ENCODE results near the gene TRPM8. TPM values are rescaled to one million over a fixed set of nuclear protein-coding genes. Genes with fewer than 3 reads are reported as not detected.

Gene TRPM8
- total RNA-seq, 1 experiment from 2014 or later = 3.9 TPM

DNA sequence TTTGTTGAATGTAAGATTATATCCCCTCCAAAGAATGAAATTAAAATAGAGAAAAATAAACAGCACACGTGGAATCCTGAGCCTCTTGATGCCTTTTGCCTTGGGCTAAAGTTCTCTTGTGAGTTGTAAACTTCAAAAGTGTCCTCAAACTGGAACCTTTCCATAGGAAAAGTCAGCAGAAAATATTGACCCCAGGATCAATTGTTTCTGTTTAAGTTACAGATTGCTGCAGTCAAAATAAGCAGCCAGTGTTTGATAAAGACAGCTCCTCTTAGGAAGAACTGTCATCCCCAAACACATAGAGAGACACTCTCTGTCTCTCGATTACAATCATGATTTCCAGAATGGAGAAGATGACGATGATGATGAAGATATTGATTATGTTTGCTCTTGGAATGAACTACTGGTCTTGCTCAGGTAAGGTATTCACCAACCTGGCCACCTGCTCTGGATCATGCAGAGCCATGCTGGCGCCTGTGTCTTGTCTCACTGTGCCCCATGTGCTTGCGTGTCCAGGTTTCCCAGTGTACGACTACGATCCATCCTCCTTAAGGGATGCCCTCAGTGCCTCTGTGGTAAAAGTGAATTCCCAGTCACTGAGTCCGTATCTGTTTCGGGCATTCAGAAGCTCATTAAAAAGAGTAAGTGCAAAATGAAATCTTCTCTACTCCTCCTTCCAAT lies 133.4 kb downstream of the TRPM8 start, which contains the start of gene SPP2:
SPP2 (plus strand) TSS at position 248 of the 681 bp plus-strand sequence; CDS start at position 333, 85 bp downstream.
- DNase-seq (ENCODE audit: low read depth, low spot score) = no peak
- CTCF ChIA-PET = no interaction called here
- intact Hi-C loops (cut with micrococcal nuclease; ENCODE audit: unreplicated experiment) (no loop called here), in situ Hi-C loops (cut with HindIII; ENCODE audit: low pct_unique_long_range_greater_than_20kb, low sequenced_read_pairs) (no loop called here)
- no peaks in the 10 kb centered on the region for H3K9me3 ChIP-seq (ENCODE audit: control insufficient read depth, insufficient read depth, low read depth, low read length)
- no peak within 1 kb of the TSS for H3K4me3 ChIP-seq (ENCODE audit: low read depth in 2 of 2, low read length in 2 of 2)
- peak within 1 kb of the TSS; percentile 2; the same call in 1 of the 2 replicates for H3K27ac ChIP-seq (ENCODE audit: low read length)
- no peaks in the 10 kb centered on the region for H3K4me1 ChIP-seq (ENCODE audit: control insufficient read depth, insufficient read depth, low read length)
- TF ChIP-seq, protein P1, sequence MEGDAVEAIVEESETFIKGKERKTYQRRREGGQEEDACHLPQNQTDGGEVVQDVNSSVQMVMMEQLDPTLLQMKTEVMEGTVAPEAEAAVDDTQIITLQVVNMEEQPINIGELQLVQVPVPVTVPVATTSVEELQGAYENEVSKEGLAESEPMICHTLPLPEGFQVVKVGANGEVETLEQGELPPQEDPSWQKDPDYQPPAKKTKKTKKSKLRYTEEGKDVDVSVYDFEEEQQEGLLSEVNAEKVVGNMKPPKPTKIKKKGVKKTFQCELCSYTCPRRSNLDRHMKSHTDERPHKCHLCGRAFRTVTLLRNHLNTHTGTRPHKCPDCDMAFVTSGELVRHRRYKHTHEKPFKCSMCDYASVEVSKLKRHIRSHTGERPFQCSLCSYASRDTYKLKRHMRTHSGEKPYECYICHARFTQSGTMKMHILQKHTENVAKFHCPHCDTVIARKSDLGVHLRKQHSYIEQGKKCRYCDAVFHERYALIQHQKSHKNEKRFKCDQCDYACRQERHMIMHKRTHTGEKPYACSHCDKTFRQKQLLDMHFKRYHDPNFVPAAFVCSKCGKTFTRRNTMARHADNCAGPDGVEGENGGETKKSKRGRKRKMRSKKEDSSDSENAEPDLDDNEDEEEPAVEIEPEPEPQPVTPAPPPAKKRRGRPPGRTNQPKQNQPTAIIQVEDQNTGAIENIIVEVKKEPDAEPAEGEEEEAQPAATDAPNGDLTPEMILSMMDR (IDR thresholded peaks at IDR 0.05) = no peak
- TF ChIP-seq TCF7L2 (IDR thresholded peaks at IDR 0.05; ENCODE audit: low read depth, low read length) = no peak
- no peak for TF ChIP-seq POLR2AphosphoS5 (IDR thresholded peaks at IDR 0.05; ENCODE audit: low read depth, low read length)
- TF ChIP-seq, protein P2, sequence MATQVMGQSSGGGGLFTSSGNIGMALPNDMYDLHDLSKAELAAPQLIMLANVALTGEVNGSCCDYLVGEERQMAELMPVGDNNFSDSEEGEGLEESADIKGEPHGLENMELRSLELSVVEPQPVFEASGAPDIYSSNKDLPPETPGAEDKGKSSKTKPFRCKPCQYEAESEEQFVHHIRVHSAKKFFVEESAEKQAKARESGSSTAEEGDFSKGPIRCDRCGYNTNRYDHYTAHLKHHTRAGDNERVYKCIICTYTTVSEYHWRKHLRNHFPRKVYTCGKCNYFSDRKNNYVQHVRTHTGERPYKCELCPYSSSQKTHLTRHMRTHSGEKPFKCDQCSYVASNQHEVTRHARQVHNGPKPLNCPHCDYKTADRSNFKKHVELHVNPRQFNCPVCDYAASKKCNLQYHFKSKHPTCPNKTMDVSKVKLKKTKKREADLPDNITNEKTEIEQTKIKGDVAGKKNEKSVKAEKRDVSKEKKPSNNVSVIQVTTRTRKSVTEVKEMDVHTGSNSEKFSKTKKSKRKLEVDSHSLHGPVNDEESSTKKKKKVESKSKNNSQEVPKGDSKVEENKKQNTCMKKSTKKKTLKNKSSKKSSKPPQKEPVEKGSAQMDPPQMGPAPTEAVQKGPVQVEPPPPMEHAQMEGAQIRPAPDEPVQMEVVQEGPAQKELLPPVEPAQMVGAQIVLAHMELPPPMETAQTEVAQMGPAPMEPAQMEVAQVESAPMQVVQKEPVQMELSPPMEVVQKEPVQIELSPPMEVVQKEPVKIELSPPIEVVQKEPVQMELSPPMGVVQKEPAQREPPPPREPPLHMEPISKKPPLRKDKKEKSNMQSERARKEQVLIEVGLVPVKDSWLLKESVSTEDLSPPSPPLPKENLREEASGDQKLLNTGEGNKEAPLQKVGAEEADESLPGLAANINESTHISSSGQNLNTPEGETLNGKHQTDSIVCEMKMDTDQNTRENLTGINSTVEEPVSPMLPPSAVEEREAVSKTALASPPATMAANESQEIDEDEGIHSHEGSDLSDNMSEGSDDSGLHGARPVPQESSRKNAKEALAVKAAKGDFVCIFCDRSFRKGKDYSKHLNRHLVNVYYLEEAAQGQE (IDR thresholded peaks at IDR 0.05; ENCODE audit: insufficient read depth in 1 of 2, low read depth in 2 of 2, low read length in 1 of 2) = no peak
- TF ChIP-seq SIN3A (IDR thresholded peaks at IDR 0.05; ENCODE audit: borderline replicate concordance, insufficient read depth, low read depth, low read length) = no peak
- POLR2A ChIA-PET = no interaction called here
- no peak for ATAC-seq
- no peaks in the 10 kb centered on the region for H3K27me3 ChIP-seq (ENCODE audit: control insufficient read depth, insufficient read depth, low read length)
- no TSS peak for BruUV-seq (replicated peaks)
- H3K36me3 ChIP-seq (ENCODE audit: control insufficient read depth, insufficient read depth, low read length) = no peaks in the 10 kb centered on the region

DNA sequence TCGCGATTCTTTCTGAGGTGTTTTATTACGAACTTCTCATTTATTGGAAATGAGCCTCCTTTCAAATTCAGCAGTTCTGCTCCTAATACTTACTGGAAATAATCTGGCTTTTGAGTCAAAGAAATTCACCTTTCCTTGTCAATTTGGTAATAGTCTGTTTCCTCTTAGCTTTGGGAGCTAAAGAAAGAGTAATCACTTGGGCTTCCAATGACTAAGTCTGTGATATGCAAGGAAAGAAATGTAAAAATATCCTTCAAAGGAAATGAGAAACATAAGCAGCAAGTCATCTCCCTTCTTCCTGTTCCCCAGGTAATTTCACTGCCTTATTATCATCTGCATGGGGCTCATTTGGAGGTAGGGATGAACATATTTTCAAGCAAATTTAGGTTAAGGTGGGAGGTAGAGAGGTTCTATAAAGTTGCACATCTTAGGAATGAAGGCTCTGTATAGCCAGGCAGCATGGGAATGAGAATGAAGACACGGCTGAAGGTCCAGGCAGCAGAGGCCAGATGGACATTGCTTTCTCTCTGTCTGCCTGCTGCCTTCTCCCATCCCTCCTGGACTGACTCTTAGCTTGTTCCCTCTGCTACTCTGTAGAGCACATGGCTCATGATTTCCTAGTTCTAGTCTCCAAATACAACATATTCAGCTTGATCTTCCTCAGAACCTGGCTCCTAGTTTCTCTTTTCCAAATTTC lies 134.3 kb downstream of the TRPM8 start:
- BruUV-seq (replicated peaks) = no TSS peak
- TF ChIP-seq TCF7L2 (IDR thresholded peaks at IDR 0.05; ENCODE audit: low read depth, low read length) = no peak
- TF ChIP-seq, protein P2 (IDR thresholded peaks at IDR 0.05; ENCODE audit: insufficient read depth in 1 of 2, low read depth in 2 of 2, low read length in 1 of 2) = no peak
- TF ChIP-seq, protein P1 (IDR thresholded peaks at IDR 0.05) = no peak
- TF ChIP-seq POLR2AphosphoS5 (IDR thresholded peaks at IDR 0.05; ENCODE audit: low read depth, low read length) = no peak
- no peak for TF ChIP-seq SIN3A (IDR thresholded peaks at IDR 0.05; ENCODE audit: borderline replicate concordance, insufficient read depth, low read depth, low read length)
- H3K27ac ChIP-seq (ENCODE audit: low read length) = peak overlapping the region; percentile 2; the same call in 1 of the 2 replicates
- CTCF ChIA-PET = no interaction called here
- H3K36me3 ChIP-seq (ENCODE audit: control insufficient read depth, insufficient read depth, low read length) = no peaks in the 10 kb centered on the region
- no peak for DNase-seq (ENCODE audit: low read depth, low spot score)
- intact Hi-C loops (cut with micrococcal nuclease; ENCODE audit: unreplicated experiment) (no loop called here), in situ Hi-C loops (cut with HindIII; ENCODE audit: low pct_unique_long_range_greater_than_20kb, low sequenced_read_pairs) (no loop called here)
- POLR2A ChIA-PET = no interaction called here
- H3K27me3 ChIP-seq (ENCODE audit: control insufficient read depth, insufficient read depth, low read length) = no peaks in the 10 kb centered on the region
- no peak for ATAC-seq
- no peak overlapping the region for H3K4me3 ChIP-seq (ENCODE audit: low read depth in 2 of 2, low read length in 2 of 2)
- H3K4me1 ChIP-seq (ENCODE audit: control insufficient read depth, insufficient read depth, low read length) = no peaks in the 10 kb centered on the region
- no peaks in the 10 kb centered on the region for H3K9me3 ChIP-seq (ENCODE audit: control insufficient read depth, insufficient read depth, low read depth, low read length)

Data from Panc1 (cell line).